Fibroblast of lung (primary cell): ENCODE results near the gene SCN1B.

Source experiments
- CTCF ChIP-seq, 2 donors: IDR thresholded peaks in 1 of 2; conservative IDR thresholded peaks in 1 of 2; 1 replicate in 1 of 2; 2 replicates in 1 of 2; pipeline ENCODE4 v1.5.1; 2011 to 2012; ENCODE audit warnings: low read length in 2 of 2, control low read depth in 1 of 2, inconsistent platforms in 1 of 2, low read depth in 1 of 2, mild to moderate bottlenecking in 1 of 2
- EZH2 ChIP-seq: IDR thresholded peaks from 2 replicates; pipeline ENCODE4 v1.5.1; 2012; ENCODE audit warnings: low read length, control low read depth, mild to moderate bottlenecking; ENCODE audit errors: missing control alignments

- TF ChIP-seq CTCF (conservative IDR thresholded peaks at IDR 0.05 in 1 of 2, IDR thresholded peaks at IDR 0.05 in 1 of 2; ENCODE audit: low read depth in 1 of 2, low read length in 2 of 2) (no peak), EZH2 (no peak)
Measured at GRCh38 chr19:35000647-35001501, 29.4 kb upstream of the SCN1B start.
